Kidney epithelial cell (primary cell): Measurements from ENCODE around the gene SLC43A2. TPM values are rescaled to one million over a fixed set of nuclear protein-coding genes. Genes with fewer than 3 reads are reported as not detected.
"Not testable (repeated sequence)": the region's sequence is repeated elsewhere in the genome, so short reads cannot be mapped to it uniquely, and the experiment has no call there.

Source experiments
- DNase-seq: peaks from one replicate; pipeline ENCODE4 v3.0.0-alpha.2; 2010; ENCODE audit warnings: low read depth
- H3K27me3 ChIP-seq: 2 replicates; pipeline ENCODE4 v1.6.0; 2011; ENCODE audit warnings: low read length; ENCODE audit not compliant: control insufficient read depth, insufficient read depth
- H3K36me3 ChIP-seq: 2 replicates; pipeline ENCODE4 v1.5.1; 2011; ENCODE audit warnings: low read length; ENCODE audit not compliant: control insufficient read depth, insufficient read depth
- H3K4me3 ChIP-seq: 2 replicates; pipeline ENCODE4 v1.5.1; 2011; ENCODE audit warnings: low read depth, mild to moderate bottlenecking, control low read depth, low read length
- CTCF ChIP-seq: IDR thresholded peaks from 2 replicates; pipeline ENCODE4 v1.5.1; 2011; ENCODE audit warnings: mild to moderate bottlenecking, moderate library complexity, low read length, control low read depth, inconsistent platforms; ENCODE audit not compliant: insufficient read depth, poor library complexity, severe bottlenecking
- total RNA-seq: library from RNA; depleted of rRNA; stranded (reverse); fragments of >200 nt; gene quantifications from 2 replicates; pipeline ENCODE4 v1.2.3, GENCODE V29; 2015

The SLC43A2 gene
- total RNA-seq, 1 donor from 2014 or later: 9.1 TPM

GRCh38 chr17:1573932-1574696 is 54.5 kb downstream of the SLC43A2 start:
- TF ChIP-seq CTCF: peak; percentile 97
- DNase-seq: no peak

DNA sequence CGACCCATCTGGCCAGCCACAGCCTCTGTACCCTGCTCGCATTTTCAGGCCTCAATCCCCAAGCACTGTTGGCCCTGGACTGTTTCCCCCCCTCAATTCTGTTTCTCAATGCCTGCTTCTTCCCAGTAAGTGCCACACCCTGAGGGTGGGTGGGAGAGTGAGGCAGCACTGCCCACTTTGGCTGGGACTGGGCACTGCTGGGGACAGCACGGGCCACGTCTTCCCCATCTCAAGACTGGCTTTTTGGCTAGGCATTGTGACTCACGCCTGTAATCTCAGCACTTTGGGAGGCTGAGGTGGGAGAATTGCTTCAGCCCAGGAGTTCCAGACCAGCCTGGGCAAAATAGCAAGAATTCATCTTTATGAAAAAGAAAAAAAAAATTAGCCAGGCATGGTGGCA is 56.0 kb downstream of the SLC43A2 start:
- H3K36me3 ChIP-seq, H3K27me3 ChIP-seq, DNase-seq, H3K4me3 ChIP-seq: not testable (repeated sequence)

More at GRCh38 chr17:1573932-1574696, 54.5 kb downstream of the SLC43A2 start:
- H3K4me3 ChIP-seq: no peak overlapping the region
- H3K27me3 ChIP-seq: no peaks in the 10 kb centered on the region
- H3K36me3 ChIP-seq: no peaks in the 10 kb centered on the region

DNA sequence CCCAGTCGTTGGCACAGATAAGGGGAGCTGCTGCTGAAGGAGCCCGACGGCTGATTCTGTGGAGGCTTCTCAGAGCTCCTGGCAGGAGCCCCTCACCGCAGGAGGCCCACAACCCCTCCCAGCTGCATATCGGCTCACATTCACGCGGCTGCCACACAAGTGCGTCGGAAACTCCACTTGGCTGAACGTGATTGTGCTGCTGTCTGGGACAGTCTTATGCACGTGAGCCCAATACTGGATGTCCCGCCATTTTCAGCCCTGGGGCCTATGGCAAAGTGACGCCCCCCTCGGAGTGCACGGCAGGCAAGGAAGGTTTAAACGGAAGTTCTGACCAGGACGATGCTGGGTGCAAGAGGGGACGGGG is 57.3 kb downstream of the SLC43A2 start:
- Histone ChIP-seq H3K36me3 (no peaks in the 10 kb centered on the region), H3K27me3 (no peaks in the 10 kb centered on the region), H3K4me3 (no peak overlapping the region)
- DNase-seq: no peak
- no peak for TF ChIP-seq CTCF

- H3K36me3 ChIP-seq: no peaks in the 10 kb centered on the region
- H3K4me3 ChIP-seq: no peak overlapping the region
- no peak for TF ChIP-seq CTCF
- no peaks in the 10 kb centered on the region for H3K27me3 ChIP-seq
- DNase-seq: no peak
Measured at GRCh38 chr17:1568950-1569810, 59.5 kb downstream of the SLC43A2 start.

- Histone ChIP-seq H3K4me3 (no peak overlapping the region), H3K27me3 (no peaks in the 10 kb centered on the region), H3K36me3 (no peaks in the 10 kb centered on the region)
- DNase-seq: no peak
- TF ChIP-seq CTCF: no peak
Measured at GRCh38 chr17:1566505-1567199, 62.0 kb downstream of the SLC43A2 start.

GRCh38 chr17:1565877-1566276 is 62.8 kb downstream of the SLC43A2 start:
- H3K4me3 ChIP-seq: no peak overlapping the region
- no peak for DNase-seq
- H3K36me3 ChIP-seq: no peaks in the 10 kb centered on the region
- no peak for TF ChIP-seq CTCF
- H3K27me3 ChIP-seq: no peaks in the 10 kb centered on the region
